GM10248 (cell line): ENCODE measurements around the gene YY1AP1.
"Not testable (repeated sequence)": the region's sequence is repeated elsewhere in the genome, so short reads cannot be mapped to it uniquely, and the experiment has no call there.

ENCODE experiments used
- CTCF ChIA-PET: fragments of 300-600 bp; sonication (Branson Sonifier 250); formaldehyde crosslinking; extraction: SDS; loops from one replicate; lab custom pipeline; 2021; ENCODE audit warnings: antibody characterized with exemption; lab: Yijun Ruan, JAX
- POLR2A ChIA-PET: fragments of 350-650 bp; sonication (Branson Sonifier 250); formaldehyde crosslinking; extraction: SDS; loops from one replicate; lab custom pipeline; 2020; ENCODE audit warnings: antibody characterized with exemption; lab: Yijun Ruan, JAX
- DNase-seq: peaks from one replicate; pipeline ENCODE4 v3.0.0; 2012; ENCODE audit errors: extremely low spot score
- CTCF ChIP-seq: IDR thresholded peaks from 2 replicates; pipeline ENCODE4 v1.5.1; 2012; ENCODE audit warnings: mild to moderate bottlenecking, low read depth; ENCODE audit errors: extremely low read depth, missing control alignments, control extremely low read depth

YY1AP1 gene

GRCh38 chr1:155703216-155703615 is 14.6 kb upstream of the YY1AP1 start:
- DNase-seq, result no peak
- CTCF ChIA-PET, result no interaction called here
- no peak for TF ChIP-seq CTCF
- POLR2A ChIA-PET, result no interaction called here

GRCh38 chr1:155701675-155702074 is 13.1 kb upstream of the YY1AP1 start:
- POLR2A ChIA-PET, DNase-seq, CTCF ChIA-PET: not testable (repeated sequence)

- POLR2A ChIA-PET, CTCF ChIA-PET, DNase-seq: not testable (repeated sequence)
Measured at GRCh38 chr1:155699062-155699461, 10.5 kb upstream of the YY1AP1 start.

- no peak for DNase-seq
- no peak for TF ChIP-seq CTCF
- CTCF ChIA-PET, result no interaction called here
- POLR2A ChIA-PET, result no interaction called here
Measured at GRCh38 chr1:155698382-155699038, 9.9 kb upstream of the YY1AP1 start.

- DNase-seq, POLR2A ChIA-PET, CTCF ChIA-PET: not testable (repeated sequence)
Measured at GRCh38 chr1:155697616-155698015, 9.0 kb upstream of the YY1AP1 start.

GRCh38 chr1:155697046-155697445 is 8.5 kb upstream of the YY1AP1 start:
- POLR2A ChIA-PET, result interaction anchor here (0.6 kb wide), 1 partner anchor 13 kb away, joined by 4 read pairs; no protein-coding TSS in a partner anchor
- DNase-seq, result no peak
- TF ChIP-seq CTCF, result no peak
- CTCF ChIA-PET, result interaction anchor here (1.0 kb wide), 1 partner anchor 12 kb away, joined by 3 read pairs; no protein-coding TSS in a partner anchor

GRCh38 chr1:155696524-155696923 is 8.0 kb upstream of the YY1AP1 start:
- TF ChIP-seq CTCF, result no peak
- CTCF ChIA-PET, result interaction anchor here (1.0 kb wide), 1 partner anchor 12 kb away, joined by 3 read pairs; no protein-coding TSS in a partner anchor
- DNase-seq, result no peak
- POLR2A ChIA-PET, result no interaction called here

- no peak for DNase-seq
- POLR2A ChIA-PET, result no interaction called here
- CTCF ChIA-PET, result no interaction called here
- TF ChIP-seq CTCF, result no peak
Measured at GRCh38 chr1:155695608-155696007, 7.0 kb upstream of the YY1AP1 start.
